Body of pancreas (tissue), 4 donors: ENCODE results near the gene SLC6A13. TPM values are rescaled to one million over a fixed set of nuclear protein-coding genes. Genes with fewer than 3 reads are reported as not detected.

ENCODE experiments used
- ATAC-seq: fragments of 150-250 bp; one replicate; pipeline ENCODE4 v1.9.1; 2016
- DNase-seq, 4 donors: peaks; one replicate each; pipeline ENCODE4 v3.0.0-alpha.2; 2019
- H3K27ac ChIP-seq, 4 donors: fragments of 200-600 bp; sonication (generic); 1 replicate in 3 of 4; 2 replicates in 1 of 4; pipeline versions ENCODE4 v1.5.1 to v1.6.1; 2016 to 2019; ENCODE audit warnings: mild to moderate bottlenecking in 1 of 4, mixed read lengths in 1 of 4, moderate library complexity in 1 of 4
- H3K27me3 ChIP-seq, 2 donors: fragments of 200-600 bp; sonication (generic); one replicate each; pipeline ENCODE4 v1.6.0; 2016; ENCODE audit warnings: mild to moderate bottlenecking in 1 of 2
- H3K36me3 ChIP-seq, 2 donors: fragments of 200-600 bp; sonication (generic); replicated peaks in 1 of 2; 2 replicates each; pipeline ENCODE4 v1.5.1; 2016; ENCODE audit warnings: low read depth in 2 of 2; ENCODE audit not compliant: insufficient read depth in 1 of 2
- H3K4me1 ChIP-seq: fragments of 200-600 bp; sonication (generic); one replicate; pipeline ENCODE4 v1.6.0; 2016
- H3K4me3 ChIP-seq, 2 donors: fragments of 200-600 bp; sonication (generic); 1 replicate in 1 of 2; 2 replicates in 1 of 2; pipeline ENCODE4 v1.5.1; 2016 to 2019
- H3K9me3 ChIP-seq, 3 donors: fragments of 200-600 bp; sonication (generic); 1 replicate in 2 of 3; 2 replicates in 1 of 3; pipeline ENCODE4 v1.5.1; 2016
- CTCF ChIP-seq, 7 experiments: fragments of 450-650 bp in 4 of 7; fragments of 200-600 bp in 3 of 7; sonication (generic) in 3 of 7; IDR thresholded peaks; one replicate each; pipeline ENCODE4 v1.5.1; 2016 to 2019; ENCODE audit warnings: antibody characterized with exemption in 7 of 7
- POLR2A ChIP-seq, 3 donors: fragments of 450-650 bp; IDR thresholded peaks; one replicate each; pipeline ENCODE4 v1.6.1; 2016; ENCODE audit warnings: antibody characterized with exemption in 3 of 3, mild to moderate bottlenecking in 2 of 3
- WGBS, 2 donors: methylation state at CpG; one replicate each; pipeline ENCODE4 v1.1.5; 2017; 5-methylcytosine and 5-hydroxymethylcytosine counted together
- intact Hi-C: fragments of 100-400 bp; cut with DNase I; formaldehyde crosslinking; loops from one replicate; pipeline ENCODE4 v1.15.1; 2023
- total RNA-seq, 2 donors: library from RNA; depleted of rRNA; stranded (reverse); fragments of >200 nt; gene quantifications; one replicate each; pipeline ENCODE4 v1.1.0, GENCODE V29; 2016

The SLC6A13 gene
- total RNA-seq, 2 donors from 2014 or later = not detected

- no peaks in the 10 kb centered on the region for H3K9me3 ChIP-seq
- TF ChIP-seq POLR2A (IDR thresholded peaks at IDR 0.05) (no peak), CTCF (IDR thresholded peaks at IDR 0.05) (no peak)
- H3K27me3 ChIP-seq = no peaks in the 10 kb centered on the region
- ATAC-seq = no peak
- intact Hi-C loops = no loop called here
- no peaks in the 10 kb centered on the region for H3K4me1 ChIP-seq
- no peak overlapping the region for H3K4me3 ChIP-seq
- DNase-seq = no peak
- 79 to 86% methylated on average over 3 of the region's 3 CpGs for WGBS, 2 donors
- no peaks in the 10 kb centered on the region for H3K36me3 ChIP-seq
- H3K27ac ChIP-seq = no peak overlapping the region
These were observed 29.0 kb downstream of the SLC6A13 start for GRCh38 chr12:233615-233968.

- H3K9me3 ChIP-seq = no peaks in the 10 kb centered on the region
- ATAC-seq = no peak
- intact Hi-C loops = no loop called here
- H3K36me3 ChIP-seq = no peaks in the 10 kb centered on the region
- no peaks in the 10 kb centered on the region for H3K27me3 ChIP-seq
- TF ChIP-seq POLR2A (IDR thresholded peaks at IDR 0.05) (no peak), CTCF (IDR thresholded peaks at IDR 0.05) (no peak)
- H3K4me3 ChIP-seq = no peak overlapping the region
- no peak overlapping the region for H3K27ac ChIP-seq
- DNase-seq = no peak
- H3K4me1 ChIP-seq = no peaks in the 10 kb centered on the region
- WGBS, 2 donors = 50 to 56% methylated on average over 10 to 19 of the region's 19 CpGs
These were observed 29.7 kb downstream of the SLC6A13 start for GRCh38 chr12:232731-233614.

GRCh38 chr12:230925-231671 is 31.5 kb downstream of the SLC6A13 start:
- Histone ChIP-seq H3K27ac (no peak overlapping the region), H3K4me3 (no peak overlapping the region), H3K36me3 (no peaks in the 10 kb centered on the region), H3K9me3 (no peaks in the 10 kb centered on the region), H3K27me3 (no peaks in the 10 kb centered on the region), H3K4me1 (no peaks in the 10 kb centered on the region)
- intact Hi-C loops = no loop called here
- TF ChIP-seq POLR2A (IDR thresholded peaks at IDR 0.05) = no peak
- no peak for TF ChIP-seq CTCF (IDR thresholded peaks at IDR 0.05)
- DNase-seq (no peak), ATAC-seq (no peak)
- WGBS, 2 donors = 51 to 54% methylated on average over 14 of the region's 14 CpGs

GRCh38 chr12:229441-230191 is 33.0 kb downstream of the SLC6A13 start:
- H3K27ac ChIP-seq = no peak overlapping the region
- no peak overlapping the region for H3K4me3 ChIP-seq
- 67 to 71% methylated on average over 18 to 26 of the region's 26 CpGs for WGBS, 2 donors
- H3K9me3 ChIP-seq = no peaks in the 10 kb centered on the region
- no peak for DNase-seq
- ATAC-seq = no peak
- no peaks in the 10 kb centered on the region for H3K4me1 ChIP-seq
- intact Hi-C loops = no loop called here
- TF ChIP-seq CTCF (IDR thresholded peaks at IDR 0.05) = no peak
- H3K27me3 ChIP-seq = no peaks in the 10 kb centered on the region
- no peaks in the 10 kb centered on the region for H3K36me3 ChIP-seq
